HG02763 (cell line): ENCODE measurements around the gene GRK6.
"Not testable (repeated sequence)": the region's sequence is repeated elsewhere in the genome, so short reads cannot be mapped to it uniquely, and the experiment has no call there.

Experiments used
- ATAC-seq: cut with Tn5 transposase; IDR thresholded peaks from one replicate; pipeline ENCODE4 v1.9.1; 2021; ENCODE audit warnings: mild to moderate bottlenecking, moderate library complexity; ENCODE audit not compliant: unreplicated experiment

GRK6 gene

GRCh38 chr5:177483994-177484901 lies 57.8 kb downstream of the GRK6 start:
- ATAC-seq: no peak

- ATAC-seq: no peak
Measured at GRCh38 chr5:177484902-177485549, 58.5 kb downstream of the GRK6 start.

- not testable (repeated sequence) for ATAC-seq
Measured at GRCh38 chr5:177485753-177486152, 59.3 kb downstream of the GRK6 start.

- ATAC-seq: no peak
Measured at GRCh38 chr5:177486256-177486655, 59.8 kb downstream of the GRK6 start.

GRCh38 chr5:177487144-177487543 lies 60.7 kb downstream of the GRK6 start:
- ATAC-seq: no peak

- ATAC-seq: no peak
Measured at GRCh38 chr5:177487975-177488374, 61.5 kb downstream of the GRK6 start.

- ATAC-seq: no peak
Measured at GRCh38 chr5:177489119-177489716, 62.7 kb downstream of the GRK6 start.

GRCh38 chr5:177490311-177490991 lies 64.0 kb downstream of the GRK6 start:
- ATAC-seq: no peak

GRCh38 chr5:177490992-177491391 lies 64.5 kb downstream of the GRK6 start:
- no peak for ATAC-seq

- ATAC-seq: no peak
Measured at GRCh38 chr5:177491429-177491945, 65.0 kb downstream of the GRK6 start.

- no peak for ATAC-seq
Measured at GRCh38 chr5:177491983-177492746, 65.7 kb downstream of the GRK6 start.
